ENCODE measurements around the gene SEMG2.

The SEMG2 gene

GRCh38 chr20:45221076-45221475 is at the start of gene SEMG2:
TSS of gene SEMG2 (plus strand) at chr20:45221373. CDS start at chr20:45221390, 17 bp downstream.
- peaks cover 12% of the 10 kb centered on the region for H3K27me3 Mint-ChIP-seq
- ATAC-seq (ENCODE audit: low read depth) (no peak), DNase-seq (ENCODE audit: low spot score in 2 of 2) (no peak)
- H3K9me3 Mint-ChIP-seq, result no peaks in the 10 kb centered on the region
- no peaks in the 10 kb centered on the region for H3K4me1 Mint-ChIP-seq
- H3K27ac Mint-ChIP-seq, result no peak within 1 kb of the TSS
- no peaks in the 10 kb centered on the region for H3K36me3 Mint-ChIP-seq
- no peak within 1 kb of the TSS for H3K4me3 Mint-ChIP-seq

GRCh38 chr20:45173522-45173921 is 47.7 kb upstream of the SEMG2 start:
- Mint-ChIP-seq H3K27me3 (peaks cover 15% of the 10 kb centered on the region), H3K4me1 (no peaks in the 10 kb centered on the region), H3K36me3 (no peaks in the 10 kb centered on the region), H3K4me3 (no peak overlapping the region), H3K9me3 (peaks cover 1% of the 10 kb centered on the region), H3K27ac (no peak overlapping the region)
- ATAC-seq (ENCODE audit: low read depth) (no peak), DNase-seq (ENCODE audit: low spot score in 2 of 2) (no peak)

- H3K36me3 Mint-ChIP-seq, result no peaks in the 10 kb centered on the region
- peaks cover 15% of the 10 kb centered on the region for H3K27me3 Mint-ChIP-seq
- H3K4me3 Mint-ChIP-seq, result no peak within 1 kb of the TSS
- H3K9me3 Mint-ChIP-seq, result peaks cover 1% of the 10 kb centered on the region
- H3K4me1 Mint-ChIP-seq, result no peaks in the 10 kb centered on the region
- no peak within 1 kb of the TSS for H3K27ac Mint-ChIP-seq
- DNase-seq (ENCODE audit: low spot score in 2 of 2) (no peak), ATAC-seq (ENCODE audit: low read depth) (no peak)
Observed at GRCh38 chr20:45174434-45175364, 46.5 kb upstream of the SEMG2 start, which contains the start of gene PI3. TSS of gene PI3 (plus strand) at chr20:45174902. CDS start at chr20:45174923, 21 bp downstream.

GRCh38 chr20:45176526-45177267 is 44.5 kb upstream of the SEMG2 start:
- Mint-ChIP-seq H3K36me3 (no peaks in the 10 kb centered on the region), H3K4me1 (no peaks in the 10 kb centered on the region), H3K27me3 (peaks cover 10% of the 10 kb centered on the region), H3K27ac (no peak overlapping the region), H3K9me3 (no peaks in the 10 kb centered on the region), H3K4me3 (no peak overlapping the region)
- no peak for DNase-seq (ENCODE audit: low spot score in 2 of 2)
- no peak for ATAC-seq (ENCODE audit: low read depth)

GRCh38 chr20:45179166-45179565 is 42.0 kb upstream of the SEMG2 start:
- Mint-ChIP-seq H3K36me3 (no peaks in the 10 kb centered on the region), H3K9me3 (no peaks in the 10 kb centered on the region), H3K27ac (no peak overlapping the region), H3K27me3 (peaks cover 11% of the 10 kb centered on the region), H3K4me1 (no peaks in the 10 kb centered on the region), H3K4me3 (no peak overlapping the region)
- DNase-seq (ENCODE audit: low spot score in 2 of 2) (no peak), ATAC-seq (ENCODE audit: low read depth) (no peak)

GRCh38 chr20:45181639-45182038 is 39.5 kb upstream of the SEMG2 start:
- DNase-seq (ENCODE audit: low spot score in 2 of 2) (no peak), ATAC-seq (ENCODE audit: low read depth) (no peak)
- Mint-ChIP-seq H3K27me3 (peaks cover 6% of the 10 kb centered on the region), H3K4me1 (no peaks in the 10 kb centered on the region), H3K36me3 (no peaks in the 10 kb centered on the region), H3K9me3 (no peaks in the 10 kb centered on the region), H3K4me3 (no peak overlapping the region), H3K27ac (no peak overlapping the region)

- ATAC-seq (ENCODE audit: low read depth) (no peak), DNase-seq (ENCODE audit: low spot score in 2 of 2) (no peak)
- Mint-ChIP-seq H3K4me3 (no peak overlapping the region), H3K36me3 (no peaks in the 10 kb centered on the region), H3K4me1 (no peaks in the 10 kb centered on the region), H3K9me3 (no peaks in the 10 kb centered on the region), H3K27ac (no peak overlapping the region), H3K27me3 (peaks cover 3% of the 10 kb centered on the region)
Observed at GRCh38 chr20:45183084-45183483, 38.1 kb upstream of the SEMG2 start.

- Mint-ChIP-seq H3K27ac (no peak overlapping the region), H3K4me3 (no peak overlapping the region), H3K27me3 (no peaks in the 10 kb centered on the region), H3K36me3 (no peaks in the 10 kb centered on the region), H3K4me1 (peaks cover 2% of the 10 kb centered on the region), H3K9me3 (no peaks in the 10 kb centered on the region)
- no peak for ATAC-seq (ENCODE audit: low read depth)
- DNase-seq (ENCODE audit: low spot score in 2 of 2), result no peak
Observed at GRCh38 chr20:45187693-45188092, 33.5 kb upstream of the SEMG2 start.

GRCh38 chr20:45189067-45189609 is 32.0 kb upstream of the SEMG2 start:
- DNase-seq (ENCODE audit: low spot score in 2 of 2) (no peak), ATAC-seq (ENCODE audit: low read depth) (no peak)
- H3K27me3 Mint-ChIP-seq, result peaks cover 2% of the 10 kb centered on the region
- no peak overlapping the region for H3K4me3 Mint-ChIP-seq
- H3K9me3 Mint-ChIP-seq, result no peaks in the 10 kb centered on the region
- H3K4me1 Mint-ChIP-seq, result peaks cover 2% of the 10 kb centered on the region
- H3K36me3 Mint-ChIP-seq, result no peaks in the 10 kb centered on the region
- H3K27ac Mint-ChIP-seq, result no peak overlapping the region

- H3K27me3 Mint-ChIP-seq, result peaks cover 2% of the 10 kb centered on the region
- H3K9me3 Mint-ChIP-seq, result no peaks in the 10 kb centered on the region
- no peak for ATAC-seq (ENCODE audit: low read depth)
- H3K27ac Mint-ChIP-seq, result no peak overlapping the region
- H3K4me3 Mint-ChIP-seq, result no peak overlapping the region
- no peak for DNase-seq (ENCODE audit: low spot score in 2 of 2)
- H3K4me1 Mint-ChIP-seq, result peaks cover 2% of the 10 kb centered on the region
- H3K36me3 Mint-ChIP-seq, result no peaks in the 10 kb centered on the region
Observed at GRCh38 chr20:45189861-45190260, 31.3 kb upstream of the SEMG2 start.

GRCh38 chr20:45191926-45192325 is 29.2 kb upstream of the SEMG2 start:
- no peaks in the 10 kb centered on the region for H3K9me3 Mint-ChIP-seq
- H3K27ac Mint-ChIP-seq, result no peak overlapping the region
- peaks cover 2% of the 10 kb centered on the region for H3K27me3 Mint-ChIP-seq
- no peak for DNase-seq (ENCODE audit: low spot score in 2 of 2)
- H3K36me3 Mint-ChIP-seq, result no peaks in the 10 kb centered on the region
- ATAC-seq (ENCODE audit: low read depth), result no peak
- H3K4me3 Mint-ChIP-seq, result no peak overlapping the region
- H3K4me1 Mint-ChIP-seq, result peaks cover 2% of the 10 kb centered on the region

- no peak for DNase-seq (ENCODE audit: low spot score in 2 of 2)
- Mint-ChIP-seq H3K4me1 (peaks cover 2% of the 10 kb centered on the region), H3K27ac (no peak overlapping the region), H3K4me3 (no peak overlapping the region), H3K36me3 (no peaks in the 10 kb centered on the region), H3K9me3 (peaks cover 2% of the 10 kb centered on the region), H3K27me3 (peaks cover 5% of the 10 kb centered on the region)
- no peak for ATAC-seq (ENCODE audit: low read depth)
Observed at GRCh38 chr20:45193331-45193730, 27.8 kb upstream of the SEMG2 start.

- Mint-ChIP-seq H3K36me3 (no peaks in the 10 kb centered on the region), H3K4me3 (no peak within 1 kb of the TSS), H3K9me3 (peaks cover 5% of the 10 kb centered on the region), H3K4me1 (peaks cover 3% of the 10 kb centered on the region), H3K27ac (no peak within 1 kb of the TSS), H3K27me3 (peaks cover 28% of the 10 kb centered on the region)
- DNase-seq (ENCODE audit: low spot score in 2 of 2), result no peak
- no peak for ATAC-seq (ENCODE audit: low read depth)
Observed at GRCh38 chr20:45206725-45207124, 14.4 kb upstream of the SEMG2 start, which contains the start of gene SEMG1. TSS of gene SEMG1 (plus strand) at chr20:45207033. CDS start at chr20:45207054, 21 bp downstream.

GRCh38 chr20:45209924-45210323 is 11.2 kb upstream of the SEMG2 start:
- ATAC-seq (ENCODE audit: low read depth), result no peak
- no peaks in the 10 kb centered on the region for H3K36me3 Mint-ChIP-seq
- peaks cover 3% of the 10 kb centered on the region for H3K4me1 Mint-ChIP-seq
- H3K27ac Mint-ChIP-seq, result no peak overlapping the region
- H3K4me3 Mint-ChIP-seq, result no peak overlapping the region
- peaks cover 29% of the 10 kb centered on the region for H3K27me3 Mint-ChIP-seq
- H3K9me3 Mint-ChIP-seq, result no peaks in the 10 kb centered on the region
- DNase-seq (ENCODE audit: low spot score in 2 of 2), result no peak

All from memory B cell (primary cell).